HEK293 (cell line): Measurements from ENCODE around the gene PDLIM5.
A peak's percentile ranks its signal among the peaks of the same experiment; 100 is the strongest.

Experiments
- FEZF1 ChIP-seq: fragments of 450-650 bp; formaldehyde crosslinking; IDR thresholded peaks from 2 replicates; pipeline ENCODE4 v1.5.1; 2016; ENCODE audit warnings: missing biosample characterization, missing genetic modification characterization
- HOXA7 ChIP-seq: sonication (generic); formaldehyde crosslinking; IDR thresholded peaks from 2 replicates; pipeline ENCODE4 v1.8.1; 2022; ENCODE audit warnings: missing genetic modification reagents, borderline replicate concordance
- KLF16 ChIP-seq: fragments of 450-650 bp; formaldehyde crosslinking; IDR thresholded peaks from 2 replicates; pipeline ENCODE4 v1.5.1; 2017; ENCODE audit warnings: missing biosample characterization, missing genetic modification characterization
- MEIS1 ChIP-seq: sonication (generic); formaldehyde crosslinking; IDR thresholded peaks from 2 replicates; pipeline ENCODE4 v1.8.1; 2022; ENCODE audit warnings: missing genetic modification reagents, mild to moderate bottlenecking, borderline replicate concordance
- MYNN ChIP-seq: fragments of 450-650 bp; formaldehyde crosslinking; IDR thresholded peaks from 2 replicates; pipeline ENCODE4 v1.5.1; 2016; ENCODE audit warnings: missing biosample characterization, missing genetic modification characterization, borderline replicate concordance
- OSR2 ChIP-seq: fragments of 450-650 bp; formaldehyde crosslinking; IDR thresholded peaks from 2 replicates; pipeline ENCODE4 v1.5.1; 2016; ENCODE audit warnings: missing biosample characterization, missing genetic modification characterization
- SCRT2 ChIP-seq: fragments of 450-650 bp; formaldehyde crosslinking; IDR thresholded peaks from 2 replicates; pipeline ENCODE4 v1.5.1; 2016; ENCODE audit warnings: missing biosample characterization, missing genetic modification characterization
- SP2 ChIP-seq: fragments of 450-650 bp; formaldehyde crosslinking; IDR thresholded peaks from 2 replicates; pipeline ENCODE4 v1.5.1; 2016; ENCODE audit warnings: missing biosample characterization, missing genetic modification characterization
- YY2 ChIP-seq: fragments of 450-650 bp; formaldehyde crosslinking; IDR thresholded peaks from 2 replicates; pipeline ENCODE4 v1.5.1; 2016; ENCODE audit warnings: missing biosample characterization, missing genetic modification characterization
- ZBTB48 ChIP-seq: fragments of 450-650 bp; formaldehyde crosslinking; IDR thresholded peaks from 2 replicates; pipeline ENCODE4 v1.5.1; 2016; ENCODE audit warnings: missing biosample characterization, missing genetic modification characterization
- ZBTB49 ChIP-seq: fragments of 450-650 bp; formaldehyde crosslinking; IDR thresholded peaks from 2 replicates; pipeline ENCODE4 v1.5.1; 2016; ENCODE audit warnings: missing biosample characterization, missing genetic modification characterization, low read depth
- ZNF10 ChIP-seq: fragments of 450-650 bp; formaldehyde crosslinking; IDR thresholded peaks from 2 replicates; pipeline ENCODE4 v1.5.1; 2017; ENCODE audit warnings: missing biosample characterization, missing genetic modification characterization
- ZNF112 ChIP-seq: fragments of 450-650 bp; formaldehyde crosslinking; IDR thresholded peaks from 2 replicates; pipeline ENCODE4 v1.5.0; 2017; ENCODE audit warnings: missing biosample characterization, missing genetic modification characterization
- ZNF121 ChIP-seq: fragments of 450-650 bp; formaldehyde crosslinking; IDR thresholded peaks from 2 replicates; pipeline ENCODE4 v1.5.1; 2016; ENCODE audit warnings: missing biosample characterization, missing genetic modification characterization
- ZNF132 ChIP-seq: fragments of 450-650 bp; formaldehyde crosslinking; IDR thresholded peaks from 2 replicates; pipeline ENCODE4 v1.5.1; 2017; ENCODE audit warnings: missing biosample characterization, missing genetic modification characterization, borderline replicate concordance
- ZNF146 ChIP-seq: fragments of 450-650 bp; formaldehyde crosslinking; IDR thresholded peaks from 2 replicates; pipeline ENCODE4 v1.5.1; 2016; ENCODE audit warnings: missing biosample characterization, missing genetic modification characterization
- ZNF169 ChIP-seq: fragments of 450-650 bp; formaldehyde crosslinking; IDR thresholded peaks from 2 replicates; pipeline ENCODE4 v1.5.1; 2016; ENCODE audit warnings: missing biosample characterization, missing genetic modification characterization
- ZNF19 ChIP-seq: fragments of 450-650 bp; formaldehyde crosslinking; IDR thresholded peaks from 2 replicates; pipeline ENCODE4; 2016; ENCODE audit warnings: missing biosample characterization, missing genetic modification characterization, low read depth
- ZNF223 ChIP-seq: fragments of 450-650 bp; formaldehyde crosslinking; IDR thresholded peaks from 2 replicates; pipeline ENCODE4 v1.5.1; 2016; ENCODE audit warnings: missing biosample characterization, missing genetic modification characterization
- ZNF311 ChIP-seq: fragments of 450-650 bp; formaldehyde crosslinking; IDR thresholded peaks from 2 replicates; pipeline ENCODE4 v1.5.1; 2017; ENCODE audit warnings: missing biosample characterization, missing genetic modification characterization, borderline replicate concordance
- ZNF350 ChIP-seq: fragments of 450-650 bp; formaldehyde crosslinking; IDR thresholded peaks from 2 replicates; pipeline ENCODE4 v1.5.0; 2017; ENCODE audit warnings: missing biosample characterization, mild to moderate bottlenecking, missing genetic modification characterization
- ZNF366 ChIP-seq: fragments of 450-650 bp; formaldehyde crosslinking; conservative IDR thresholded peaks from 2 replicates; pipeline ENCODE4 v1.5.1; 2016; ENCODE audit warnings: missing biosample characterization, missing genetic modification characterization
- ZNF449 ChIP-seq: fragments of 450-650 bp; formaldehyde crosslinking; IDR thresholded peaks from 2 replicates; pipeline ENCODE4 v1.5.1; 2017; ENCODE audit warnings: missing biosample characterization, mild to moderate bottlenecking, missing genetic modification characterization, moderate library complexity
- ZNF521 ChIP-seq: fragments of 450-650 bp; formaldehyde crosslinking; IDR thresholded peaks from 2 replicates; pipeline ENCODE4 v1.5.1; 2017; ENCODE audit warnings: missing biosample characterization, mild to moderate bottlenecking, missing genetic modification characterization
- ZNF548 ChIP-seq: fragments of 450-650 bp; formaldehyde crosslinking; IDR thresholded peaks from 2 replicates; pipeline ENCODE4 v1.5.1; 2016; ENCODE audit warnings: missing biosample characterization, missing genetic modification characterization
- ZNF558 ChIP-seq: fragments of 450-650 bp; formaldehyde crosslinking; IDR thresholded peaks from 2 replicates; pipeline ENCODE4 v1.5.1; 2016; ENCODE audit warnings: missing biosample characterization, missing genetic modification characterization
- ZNF600 ChIP-seq: fragments of 450-650 bp; formaldehyde crosslinking; IDR thresholded peaks from 2 replicates; pipeline ENCODE4 v1.5.1; 2016; ENCODE audit warnings: missing biosample characterization, missing genetic modification characterization
- ZNF747 ChIP-seq: fragments of 450-650 bp; formaldehyde crosslinking; IDR thresholded peaks from 2 replicates; pipeline ENCODE4 v1.5.1; 2016; ENCODE audit warnings: missing biosample characterization, missing genetic modification characterization
- ZNF76 ChIP-seq: fragments of 450-650 bp; formaldehyde crosslinking; IDR thresholded peaks from 2 replicates; pipeline ENCODE4; 2016; ENCODE audit warnings: low read depth, missing biosample characterization, missing genetic modification characterization, borderline replicate concordance
- TF ChIP-seq, protein P1 (sequence below): fragments of 450-650 bp; formaldehyde crosslinking; IDR thresholded peaks from 2 replicates; pipeline ENCODE4 v1.5.0; 2017; ENCODE audit warnings: missing biosample characterization, missing genetic modification characterization, borderline replicate concordance
- TF ChIP-seq, protein P2 (sequence below): fragments of 450-650 bp; formaldehyde crosslinking; IDR thresholded peaks from 2 replicates; pipeline ENCODE4 v1.5.1; 2016; ENCODE audit warnings: missing biosample characterization, missing genetic modification characterization
- TF ChIP-seq, protein P3 (sequence below): fragments of 450-650 bp; formaldehyde crosslinking; IDR thresholded peaks from 2 replicates; pipeline ENCODE4 v1.5.1; 2017; ENCODE audit warnings: missing biosample characterization, missing genetic modification characterization

The PDLIM5 gene

GRCh38 chr4:94452476-94453371, 982 bp downstream of the PDLIM5 start (continued):
- TF ChIP-seq ZNF223 (tag by site-specific recombination), result no peak
- no peak for TF ChIP-seq FEZF1 (tag by site-specific recombination)
- no peak for TF ChIP-seq HOXA7
- no peak for TF ChIP-seq ZNF521 (tag by site-specific recombination)
- no peak for TF ChIP-seq SCRT2 (tag by site-specific recombination)
- no peak for TF ChIP-seq ZNF19
- TF ChIP-seq ZNF548 (tag by site-specific recombination), result no peak
- no peak for TF ChIP-seq ZNF747 (tag by site-specific recombination)
- no peak for TF ChIP-seq ZBTB49 (tag by site-specific recombination)
- TF ChIP-seq MEIS1 (CRISPR knock-in tag), result no peak
- TF ChIP-seq ZNF10 (tag by site-specific recombination), result no peak
- no peak for TF ChIP-seq ZNF350 (tag by site-specific recombination)
- TF ChIP-seq, protein P1, sequence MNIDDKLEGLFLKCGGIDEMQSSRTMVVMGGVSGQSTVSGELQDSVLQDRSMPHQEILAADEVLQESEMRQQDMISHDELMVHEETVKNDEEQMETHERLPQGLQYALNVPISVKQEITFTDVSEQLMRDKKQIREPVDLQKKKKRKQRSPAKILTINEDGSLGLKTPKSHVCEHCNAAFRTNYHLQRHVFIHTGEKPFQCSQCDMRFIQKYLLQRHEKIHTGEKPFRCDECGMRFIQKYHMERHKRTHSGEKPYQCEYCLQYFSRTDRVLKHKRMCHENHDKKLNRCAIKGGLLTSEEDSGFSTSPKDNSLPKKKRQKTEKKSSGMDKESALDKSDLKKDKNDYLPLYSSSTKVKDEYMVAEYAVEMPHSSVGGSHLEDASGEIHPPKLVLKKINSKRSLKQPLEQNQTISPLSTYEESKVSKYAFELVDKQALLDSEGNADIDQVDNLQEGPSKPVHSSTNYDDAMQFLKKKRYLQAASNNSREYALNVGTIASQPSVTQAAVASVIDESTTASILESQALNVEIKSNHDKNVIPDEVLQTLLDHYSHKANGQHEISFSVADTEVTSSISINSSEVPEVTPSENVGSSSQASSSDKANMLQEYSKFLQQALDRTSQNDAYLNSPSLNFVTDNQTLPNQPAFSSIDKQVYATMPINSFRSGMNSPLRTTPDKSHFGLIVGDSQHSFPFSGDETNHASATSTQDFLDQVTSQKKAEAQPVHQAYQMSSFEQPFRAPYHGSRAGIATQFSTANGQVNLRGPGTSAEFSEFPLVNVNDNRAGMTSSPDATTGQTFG, result no peak
- TF ChIP-seq ZNF600, result peak; percentile 37; the same call in 1 of the 2 replicates
- TF ChIP-seq, protein P2, sequence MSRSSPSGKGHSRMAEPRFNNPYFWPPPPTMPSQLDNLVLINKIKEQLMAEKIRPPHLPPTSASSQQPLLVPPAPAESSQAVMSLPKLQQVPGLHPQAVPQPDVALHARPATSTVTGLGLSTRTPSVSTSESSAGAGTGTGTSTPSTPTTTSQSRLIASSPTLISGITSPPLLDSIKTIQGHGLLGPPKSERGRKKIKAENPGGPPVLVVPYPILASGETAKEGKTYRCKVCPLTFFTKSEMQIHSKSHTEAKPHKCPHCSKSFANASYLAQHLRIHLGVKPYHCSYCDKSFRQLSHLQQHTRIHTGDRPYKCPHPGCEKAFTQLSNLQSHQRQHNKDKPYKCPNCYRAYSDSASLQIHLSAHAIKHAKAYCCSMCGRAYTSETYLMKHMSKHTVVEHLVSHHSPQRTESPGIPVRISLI (tag by site-specific recombination), result no peak
- peak; percentile 95 for TF ChIP-seq ZNF558 (tag by site-specific recombination)
- no peak for TF ChIP-seq OSR2
- TF ChIP-seq ZNF366 (tag by site-specific recombination), result peak; percentile 62; the same call in 1 of the 2 replicates
- TF ChIP-seq, protein P3, sequence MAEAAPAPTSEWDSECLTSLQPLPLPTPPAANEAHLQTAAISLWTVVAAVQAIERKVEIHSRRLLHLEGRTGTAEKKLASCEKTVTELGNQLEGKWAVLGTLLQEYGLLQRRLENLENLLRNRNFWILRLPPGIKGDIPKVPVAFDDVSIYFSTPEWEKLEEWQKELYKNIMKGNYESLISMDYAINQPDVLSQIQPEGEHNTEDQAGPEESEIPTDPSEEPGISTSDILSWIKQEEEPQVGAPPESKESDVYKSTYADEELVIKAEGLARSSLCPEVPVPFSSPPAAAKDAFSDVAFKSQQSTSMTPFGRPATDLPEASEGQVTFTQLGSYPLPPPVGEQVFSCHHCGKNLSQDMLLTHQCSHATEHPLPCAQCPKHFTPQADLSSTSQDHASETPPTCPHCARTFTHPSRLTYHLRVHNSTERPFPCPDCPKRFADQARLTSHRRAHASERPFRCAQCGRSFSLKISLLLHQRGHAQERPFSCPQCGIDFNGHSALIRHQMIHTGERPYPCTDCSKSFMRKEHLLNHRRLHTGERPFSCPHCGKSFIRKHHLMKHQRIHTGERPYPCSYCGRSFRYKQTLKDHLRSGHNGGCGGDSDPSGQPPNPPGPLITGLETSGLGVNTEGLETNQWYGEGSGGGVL, result no peak
- no peak for TF ChIP-seq ZNF449 (tag by site-specific recombination)
- no peak for TF ChIP-seq MYNN (tag by site-specific recombination)
- TF ChIP-seq SP2 (tag by site-specific recombination), result peak; percentile 73
- TF ChIP-seq ZNF112 (tag by site-specific recombination), result no peak
- TF ChIP-seq ZNF121 (tag by site-specific recombination), result no peak
- TF ChIP-seq ZNF169 (tag by site-specific recombination), result no peak
- no peak for TF ChIP-seq KLF16 (tag by site-specific recombination)
- no peak for TF ChIP-seq ZBTB48
- no peak for TF ChIP-seq ZNF132 (tag by site-specific recombination)
- no peak for TF ChIP-seq ZNF311 (tag by site-specific recombination)
- TF ChIP-seq YY2, result no peak
- TF ChIP-seq ZNF146 (tag by site-specific recombination), result no peak
- TF ChIP-seq ZNF76 (tag by site-specific recombination), result no peak
